ENCODE measurements around the gene PAK4. TPM values are rescaled to one million over a fixed set of nuclear protein-coding genes. Genes with fewer than 3 reads are reported as not detected.

PAK4 gene
- total and polyA plus RNA-seq, 2 of the 8 experiments (the other 6 are each of a cell fraction or from before 2014, with no cell fraction given), result 50.7 to 64.4 TPM

- 82% methylated on average over 6 of the region's 7 CpGs; no CpG with 5 or more reads in 1 of the 2 experiments for WGBS, 2 experiments (ENCODE audit: extremely low coverage in 1 of 2, insufficient coverage in 1 of 2, insufficient read length in 1 of 2, insufficient replicate concordance in 2 of 2, low coverage in 1 of 2, low lambda C conversion rate in 2 of 2, missing lambda C conversion rate in 1 of 2)
- H3K9ac ChIP-seq (replicated peaks in 1 of 4; ENCODE audit: extremely low read depth in 1 of 4, low read depth in 3 of 4, low read length in 3 of 4), result no peak overlapping the region
Observed at GRCh38 chr19:39209196-39209595, 83.6 kb downstream of the PAK4 start.

More at GRCh38 chr19:39209196-39209595, 83.6 kb downstream of the PAK4 start:
- Histone ChIP-seq H3K4me2 (ENCODE audit: insufficient read depth in 1 of 2, low read depth in 2 of 2, low read length in 2 of 2) (no peak overlapping the region), H3K36me3 (ENCODE audit: control insufficient read depth in 2 of 4, insufficient read depth in 4 of 4, low read length in 3 of 4) (no peaks in the 10 kb centered on the region), H3K4me1 (replicated peaks in 1 of 4; ENCODE audit: control insufficient read depth in 3 of 4, insufficient read depth in 4 of 4, low read length in 3 of 4) (peaks cover 0 to 3% (median under 1%) of the 10 kb centered on the region in 4 experiments; a peak in 3 of 7 replicates), H3K27me3 (replicated peaks in 1 of 4; ENCODE audit: control insufficient read depth in 3 of 4, extremely low read depth in 1 of 4, insufficient read depth in 3 of 4, low read length in 3 of 4) (peaks cover under 1 to 10% (median 3%) of the 10 kb centered on the region in 4 experiments; a peak in 6 of 7 replicates), H3K27ac (ENCODE audit: low read depth, low read length) (no peak overlapping the region), H2BK120ac (replicated peaks; ENCODE audit: low read depth, low read length) (no peak overlapping the region), H3K9me3 (ENCODE audit: insufficient read depth in 2 of 2, low read depth in 1 of 2, low read length in 1 of 2) (no peaks in the 10 kb centered on the region), H4K91ac (replicated peaks; ENCODE audit: insufficient read length, low read length) (no peak overlapping the region), H3K23ac (ENCODE audit: insufficient read length) (no peak overlapping the region), H3K23me2 (ENCODE audit: low read depth, low read length) (no peaks in the 10 kb centered on the region), H2BK20ac (ENCODE audit: low read length) (no peak overlapping the region), H2BK5ac (ENCODE audit: low read depth, low read length) (no peak overlapping the region), H4K20me1 (replicated peaks in 1 of 2; ENCODE audit: control insufficient read depth in 1 of 2, insufficient read depth in 2 of 2, low read length in 2 of 2) (no peaks in the 10 kb centered on the region), H3K14ac (ENCODE audit: insufficient read length) (no peak overlapping the region), H2AK5ac (ENCODE audit: low read depth, low read length) (no peak overlapping the region), H3K4ac (replicated peaks; ENCODE audit: insufficient read length, low read depth, low read length) (no peak overlapping the region), H2BK15ac (ENCODE audit: low read length) (no peak overlapping the region), H3K56ac (replicated peaks; ENCODE audit: insufficient read length, low read depth, low read length) (no peak overlapping the region), H4K5ac (ENCODE audit: insufficient read length, low read depth, low read length) (no peak overlapping the region), H2BK12ac (ENCODE audit: low read depth, low read length) (no peak overlapping the region), H3K79me1 (ENCODE audit: low read depth, low read length) (no peaks in the 10 kb centered on the region), H4K8ac (ENCODE audit: extremely low read depth, insufficient read depth, low read length) (no peak overlapping the region), H2AFZ (ENCODE audit: low read length) (no peak overlapping the region), H3K4me3 (ENCODE audit: extremely low read depth in 1 of 4, insufficient read depth in 2 of 4, low read depth in 3 of 4, low read length in 4 of 4) (no peak overlapping the region), H3K79me2 (ENCODE audit: control insufficient read depth in 1 of 2, insufficient read depth in 2 of 2, low read length in 2 of 2) (no peaks in the 10 kb centered on the region), H3K18ac (ENCODE audit: extremely low read depth, low read length) (no peak overlapping the region)
- FAIRE-seq, result no peak
- DNase-seq (ENCODE audit: low read depth in 1 of 2, low spot score in 2 of 2), result no peak
- ChIA-PET CTCF (ENCODE audit: partially characterized antibody) (interaction anchor here (0.8 to 1.4 kb wide), 2 partner anchors 99 to 118 kb away, joined by 3 read pairs; no protein-coding TSS in a partner anchor), POLR2A (ENCODE audit: partially characterized antibody) (no interaction called here)
- TF ChIP-seq EP300 (IDR thresholded peaks at IDR 0.05; ENCODE audit: borderline replicate concordance in 1 of 2, low read depth in 2 of 2, low read length in 2 of 2) (no peak), SP2 (IDR thresholded peaks at IDR 0.05; ENCODE audit: low read length) (no peak)
